GM11168 (cell line): ENCODE data around the gene GDI1.

Source experiments
- in situ Hi-C: fragments of 300-500 bp; cut with MboI; formaldehyde crosslinking; loops from one replicate; pipeline ENCODE4 v1.12.0; 2022; ENCODE audit warnings: low sequenced_read_pairs; ENCODE audit not compliant: unreplicated experiment

The GDI1 gene

GRCh38 chrX:154404625-154405192 is 32.2 kb upstream of the GDI1 start:
- in situ Hi-C loops, result no loop called here

- in situ Hi-C loops, result no loop called here
These were observed 28.2 kb upstream of the GDI1 start for GRCh38 chrX:154408659-154409221.

- in situ Hi-C loops, result no loop called here
These were observed 27.6 kb upstream of the GDI1 start, which contains the start of gene DNASE1L1 for GRCh38 chrX:154409222-154409871. Gene DNASE1L1, minus strand, starts transcription at chrX:154409254. Its CDS starts 3,686 bp downstream, at chrX:154405568.

GRCh38 chrX:154411981-154412340 is 25.0 kb upstream of the GDI1 start:
- in situ Hi-C loops, result no loop called here

GRCh38 chrX:154412468-154412867 is 24.5 kb upstream of the GDI1 start:
- in situ Hi-C loops, result no loop called here

- in situ Hi-C loops, result no loop called here
These were observed 23.8 kb upstream of the GDI1 start for GRCh38 chrX:154413142-154413541.

- in situ Hi-C loops, result no loop called here
These were observed 19.8 kb upstream of the GDI1 start for GRCh38 chrX:154417157-154417556.

GRCh38 chrX:154419189-154419588 is 17.8 kb upstream of the GDI1 start:
- in situ Hi-C loops, result no loop called here

GRCh38 chrX:154419688-154420401 is 17.1 kb upstream of the GDI1 start:
- in situ Hi-C loops, result no loop called here

GRCh38 chrX:154420402-154420756 is 16.6 kb upstream of the GDI1 start:
- in situ Hi-C loops, result no loop called here

- in situ Hi-C loops, result loop anchor here (25.0 kb wide), 1 partner anchor 110 kb away; the partner anchor contains the start of genes G6PD and IKBKG
These were observed 9.8 kb upstream of the GDI1 start for GRCh38 chrX:154426916-154427770.

GRCh38 chrX:154428176-154429171 is 8.5 kb upstream of the GDI1 start, which contains the start of gene ATP6AP1:
Gene ATP6AP1, plus strand, starts transcription at chrX:154428677. Its CDS starts 16 bp downstream, at chrX:154428693.
- in situ Hi-C loops, result loop anchor here (25.0 kb wide), 1 partner anchor 109 kb away; the partner anchor contains the start of genes G6PD and IKBKG

- in situ Hi-C loops, result loop anchor here (25.0 kb wide), 1 partner anchor 108 kb away; the partner anchor contains the start of genes G6PD and IKBKG
These were observed 7.2 kb upstream of the GDI1 start for GRCh38 chrX:154429711-154430110.

GRCh38 chrX:154430479-154430878 is 6.5 kb upstream of the GDI1 start:
- in situ Hi-C loops, result loop anchor here (25.0 kb wide), 1 partner anchor 107 kb away; the partner anchor contains the start of genes G6PD and IKBKG

- in situ Hi-C loops, result loop anchor here (25.0 kb wide), 1 partner anchor 106 kb away; the partner anchor contains the start of genes G6PD and IKBKG
These were observed 6.0 kb upstream of the GDI1 start for GRCh38 chrX:154430916-154431315.

- in situ Hi-C loops, result loop anchor here (25.0 kb wide), 1 partner anchor 106 kb away; the partner anchor contains the start of genes G6PD and IKBKG
These were observed 5.6 kb upstream of the GDI1 start for GRCh38 chrX:154431341-154431740.

- in situ Hi-C loops, result loop anchor here (25.0 kb wide), 1 partner anchor 105 kb away; the partner anchor contains the start of genes G6PD and IKBKG
These were observed 4.7 kb upstream of the GDI1 start for GRCh38 chrX:154432210-154432609.

- in situ Hi-C loops, result loop anchor here (25.0 kb wide), 1 partner anchor 104 kb away; the partner anchor contains the start of genes G6PD and IKBKG
These were observed 3.3 kb upstream of the GDI1 start for GRCh38 chrX:154433605-154434004.
